ENCODE data around the gene SLC6A6. TPM values are rescaled to one million over a fixed set of nuclear protein-coding genes. Genes with fewer than 3 reads are reported as not detected.

Gene SLC6A6
- total and polyA plus RNA-seq, 2 experiments from 2014 or later = 27.5 to 150 TPM

DNA sequence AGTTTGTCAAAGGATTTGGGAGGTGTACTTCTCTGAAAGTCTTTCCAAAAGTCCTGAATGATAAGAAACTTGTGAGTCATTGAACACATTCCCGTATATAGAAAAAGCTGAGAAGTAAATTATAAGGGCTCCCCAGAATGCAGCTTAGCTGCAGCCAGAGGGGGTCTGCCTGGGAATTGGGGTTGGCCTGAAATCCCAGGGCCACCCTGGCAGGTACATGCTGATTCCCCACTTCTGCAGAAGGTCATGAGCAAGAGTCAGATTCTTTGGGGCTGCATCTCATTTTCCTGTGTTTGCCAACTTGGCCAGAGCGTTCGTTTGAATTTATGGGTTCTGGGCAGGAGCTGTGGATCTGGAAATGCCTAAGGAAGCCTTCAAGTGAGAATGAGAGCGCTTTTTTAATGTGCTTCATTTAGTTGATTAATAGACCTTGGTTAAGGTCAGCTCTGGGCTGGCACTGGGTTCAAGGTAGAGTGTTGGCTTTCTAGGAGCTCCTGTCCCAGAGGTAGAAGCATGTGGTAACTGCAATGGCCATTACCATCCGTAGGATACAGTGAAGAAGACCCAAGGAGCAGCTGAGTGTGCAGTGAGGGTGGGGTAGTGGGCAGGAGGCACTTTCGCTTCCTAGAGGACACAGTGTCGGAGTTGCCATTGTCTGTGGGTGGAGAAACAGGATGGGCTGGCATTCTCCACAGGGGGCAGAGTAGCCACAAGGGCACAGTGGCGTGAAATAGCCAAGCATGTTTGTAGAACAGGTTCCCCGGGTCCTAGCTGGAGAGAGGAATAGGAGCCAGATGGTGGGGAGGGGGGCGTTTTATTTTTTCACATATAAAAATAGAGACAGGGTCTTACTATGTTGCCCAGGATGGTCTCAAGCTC is 3.2 kb downstream of the SLC6A6 start:
- H3K27ac Mint-ChIP-seq = peak overlapping the region; percentile 76
- H3K9me3 Mint-ChIP-seq = no peaks in the 10 kb centered on the region
- H3K27ac ChIP-seq (ENCODE audit: low read depth) = peak overlapping the region; percentile 69; the same call in 1 of the 2 replicates
- H3K36me3 ChIP-seq (ENCODE audit: insufficient read depth) = no peaks in the 10 kb centered on the region; the same call in 1 of the 2 replicates
- H3K4me3 Mint-ChIP-seq = peak overlapping the region; percentile 55; the same call in 2 of the 3 replicates
- peaks cover 82% of the 10 kb centered on the region for H3K79me2 ChIP-seq (replicated peaks; ENCODE audit: insufficient read depth)
- H2AFZ ChIP-seq = no peak overlapping the region
- H3K4me1 ChIP-seq (ENCODE audit: insufficient read depth) = peaks cover 41% of the 10 kb centered on the region
- DNase-seq (ENCODE audit: low spot score) (no peak), ATAC-seq (no peak)
- no peaks in the 10 kb centered on the region for H3K9me2 ChIP-seq (ENCODE audit: insufficient read depth)
- peaks cover 50% of the 10 kb centered on the region for H4K20me1 ChIP-seq (replicated peaks; ENCODE audit: insufficient read depth)
- peaks cover 36% of the 10 kb centered on the region for H3K36me3 Mint-ChIP-seq (ENCODE audit: low read depth)
- peaks cover 57% of the 10 kb centered on the region for H3K4me1 Mint-ChIP-seq
- TF ChIP-seq EZH2phosphoT487 (IDR thresholded peaks at IDR 0.05; ENCODE audit: unreplicated experiment) (no peak), ETS1 (IDR thresholded peaks at IDR 0.05) (no peak), NANOG (IDR thresholded peaks at IDR 0.05; ENCODE audit: borderline replicate concordance) (no peak), JUNB (IDR thresholded peaks at IDR 0.05; ENCODE audit: unreplicated experiment) (no peak), STAT1 (IDR thresholded peaks at IDR 0.05; ENCODE audit: unreplicated experiment) (no peak), ZNF462 (CRISPR knock-in tag; IDR thresholded peaks at IDR 0.05) (no peak), ZNF114 (CRISPR knock-in tag; IDR thresholded peaks at IDR 0.05) (no peak), EZH2 (IDR thresholded peaks at IDR 0.05; ENCODE audit: low read depth, unreplicated experiment) (no peak), CREB1 (CRISPR knock-in tag; IDR thresholded peaks at IDR 0.05; ENCODE audit: low read depth) (no peak), POLR2AphosphoS5 (IDR thresholded peaks at IDR 0.05; ENCODE audit: low read depth) (no peak), ZNF331 (CRISPR knock-in tag; IDR thresholded peaks at IDR 0.05; ENCODE audit: low read depth) (no peak)
- TF ChIP-seq, protein P1, sequence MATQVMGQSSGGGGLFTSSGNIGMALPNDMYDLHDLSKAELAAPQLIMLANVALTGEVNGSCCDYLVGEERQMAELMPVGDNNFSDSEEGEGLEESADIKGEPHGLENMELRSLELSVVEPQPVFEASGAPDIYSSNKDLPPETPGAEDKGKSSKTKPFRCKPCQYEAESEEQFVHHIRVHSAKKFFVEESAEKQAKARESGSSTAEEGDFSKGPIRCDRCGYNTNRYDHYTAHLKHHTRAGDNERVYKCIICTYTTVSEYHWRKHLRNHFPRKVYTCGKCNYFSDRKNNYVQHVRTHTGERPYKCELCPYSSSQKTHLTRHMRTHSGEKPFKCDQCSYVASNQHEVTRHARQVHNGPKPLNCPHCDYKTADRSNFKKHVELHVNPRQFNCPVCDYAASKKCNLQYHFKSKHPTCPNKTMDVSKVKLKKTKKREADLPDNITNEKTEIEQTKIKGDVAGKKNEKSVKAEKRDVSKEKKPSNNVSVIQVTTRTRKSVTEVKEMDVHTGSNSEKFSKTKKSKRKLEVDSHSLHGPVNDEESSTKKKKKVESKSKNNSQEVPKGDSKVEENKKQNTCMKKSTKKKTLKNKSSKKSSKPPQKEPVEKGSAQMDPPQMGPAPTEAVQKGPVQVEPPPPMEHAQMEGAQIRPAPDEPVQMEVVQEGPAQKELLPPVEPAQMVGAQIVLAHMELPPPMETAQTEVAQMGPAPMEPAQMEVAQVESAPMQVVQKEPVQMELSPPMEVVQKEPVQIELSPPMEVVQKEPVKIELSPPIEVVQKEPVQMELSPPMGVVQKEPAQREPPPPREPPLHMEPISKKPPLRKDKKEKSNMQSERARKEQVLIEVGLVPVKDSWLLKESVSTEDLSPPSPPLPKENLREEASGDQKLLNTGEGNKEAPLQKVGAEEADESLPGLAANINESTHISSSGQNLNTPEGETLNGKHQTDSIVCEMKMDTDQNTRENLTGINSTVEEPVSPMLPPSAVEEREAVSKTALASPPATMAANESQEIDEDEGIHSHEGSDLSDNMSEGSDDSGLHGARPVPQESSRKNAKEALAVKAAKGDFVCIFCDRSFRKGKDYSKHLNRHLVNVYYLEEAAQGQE (IDR thresholded peaks at IDR 0.05; ENCODE audit: unreplicated experiment) = no peak
- TF ChIP-seq, protein P2, sequence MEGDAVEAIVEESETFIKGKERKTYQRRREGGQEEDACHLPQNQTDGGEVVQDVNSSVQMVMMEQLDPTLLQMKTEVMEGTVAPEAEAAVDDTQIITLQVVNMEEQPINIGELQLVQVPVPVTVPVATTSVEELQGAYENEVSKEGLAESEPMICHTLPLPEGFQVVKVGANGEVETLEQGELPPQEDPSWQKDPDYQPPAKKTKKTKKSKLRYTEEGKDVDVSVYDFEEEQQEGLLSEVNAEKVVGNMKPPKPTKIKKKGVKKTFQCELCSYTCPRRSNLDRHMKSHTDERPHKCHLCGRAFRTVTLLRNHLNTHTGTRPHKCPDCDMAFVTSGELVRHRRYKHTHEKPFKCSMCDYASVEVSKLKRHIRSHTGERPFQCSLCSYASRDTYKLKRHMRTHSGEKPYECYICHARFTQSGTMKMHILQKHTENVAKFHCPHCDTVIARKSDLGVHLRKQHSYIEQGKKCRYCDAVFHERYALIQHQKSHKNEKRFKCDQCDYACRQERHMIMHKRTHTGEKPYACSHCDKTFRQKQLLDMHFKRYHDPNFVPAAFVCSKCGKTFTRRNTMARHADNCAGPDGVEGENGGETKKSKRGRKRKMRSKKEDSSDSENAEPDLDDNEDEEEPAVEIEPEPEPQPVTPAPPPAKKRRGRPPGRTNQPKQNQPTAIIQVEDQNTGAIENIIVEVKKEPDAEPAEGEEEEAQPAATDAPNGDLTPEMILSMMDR (conservative IDR thresholded peaks at IDR 0.05; ENCODE audit: low read depth in 2 of 2) = no peak
- peak overlapping the region; percentile 98 for H3K4me3 ChIP-seq
- H3F3A ChIP-seq (replicated peaks; ENCODE audit: low read depth) = peaks cover 9% of the 10 kb centered on the region; the same call in 1 of the 2 replicates
- H3K4me2 ChIP-seq = peak overlapping the region; percentile 99
- no peaks in the 10 kb centered on the region for H3K27me3 ChIP-seq (ENCODE audit: insufficient read depth)
- H3K27me3 Mint-ChIP-seq (ENCODE audit: insufficient read depth, low read depth, poor library complexity) = peaks cover 29% of the 10 kb centered on the region

Measured in GM23338 (cell line).